NOMO-1 (cell line): ENCODE data around the gene RGR.

Source experiments
- DNase-seq, 2 experiments: peaks; one replicate each; lab custom pipeline; 2025; ENCODE audit not compliant: unreplicated experiment in 2 of 2; lab: John Stamatoyannopoulos, UW

RGR gene

GRCh38 chr10:84293171-84293570 is 48.3 kb downstream of the RGR start:
- no peak for DNase-seq

GRCh38 chr10:84293574-84294016 is 48.7 kb downstream of the RGR start:
- no peak for DNase-seq

DNA sequence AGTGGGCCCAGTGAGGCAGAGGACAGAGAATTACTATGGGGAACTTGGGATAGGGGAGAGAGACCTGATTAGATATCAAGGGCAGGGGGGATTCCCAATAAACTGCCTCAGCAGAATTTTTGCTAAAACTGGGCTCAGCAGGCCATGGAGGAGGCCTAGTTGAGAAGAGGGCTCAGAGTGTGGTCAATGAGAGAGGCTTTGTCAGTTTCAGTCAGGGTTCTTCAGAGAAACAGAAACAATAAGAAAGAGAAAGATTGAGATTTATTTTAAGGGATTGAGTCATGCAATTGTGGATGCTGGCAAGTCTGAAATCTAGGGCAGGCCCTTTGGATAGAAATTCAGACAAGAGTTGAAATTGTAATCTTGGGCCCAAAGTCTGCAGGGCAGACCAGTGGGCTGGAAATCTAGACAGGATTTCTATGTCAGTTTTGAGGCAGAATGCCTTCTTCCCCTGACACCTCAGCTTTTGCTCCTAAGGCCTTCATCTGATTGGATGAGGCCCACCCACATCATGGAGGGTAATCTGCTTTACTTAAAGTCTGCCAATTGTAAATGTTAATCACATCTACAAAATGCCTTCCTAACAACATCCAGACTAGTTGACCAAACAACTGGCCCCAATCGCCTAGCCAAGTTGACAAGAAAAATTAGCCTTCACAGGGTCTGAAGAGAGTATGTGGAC is 50.1 kb downstream of the RGR start:
- no peak for DNase-seq

- no peak for DNase-seq
These were observed 51.5 kb downstream of the RGR start for GRCh38 chr10:84296091-84296981.

GRCh38 chr10:84298057-84298456 is 53.2 kb downstream of the RGR start:
- no peak for DNase-seq

GRCh38 chr10:84302223-84302622 is 57.4 kb downstream of the RGR start:
- no peak for DNase-seq

DNA sequence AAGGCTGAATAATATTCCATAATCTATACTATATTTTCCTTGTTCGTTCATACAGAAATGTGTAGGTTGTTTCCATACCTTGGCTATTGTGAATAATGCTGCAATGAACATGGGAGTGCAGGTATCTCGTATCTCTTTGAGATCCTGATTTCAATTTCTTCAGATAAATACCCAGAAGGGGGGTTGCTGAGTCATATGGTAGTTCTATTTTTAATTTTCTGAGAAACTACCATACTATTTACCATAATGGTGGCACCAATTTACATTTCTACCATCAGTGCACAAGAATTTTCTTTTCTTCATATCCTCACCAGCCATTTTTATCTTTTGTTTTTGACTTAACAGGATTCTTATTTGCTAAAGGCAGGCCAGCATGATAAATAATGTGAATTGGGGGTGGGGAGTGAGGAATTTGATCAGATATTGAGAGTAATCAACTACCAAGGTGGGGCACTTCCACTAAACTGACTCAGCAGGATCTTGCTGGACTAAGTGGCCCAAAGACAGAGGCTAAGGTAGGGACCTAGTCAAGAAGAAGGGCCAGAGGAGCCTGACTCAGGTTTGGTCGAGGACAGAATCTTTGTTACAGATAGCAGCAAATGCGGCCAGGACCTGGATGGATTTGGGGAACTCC is 62.0 kb downstream of the RGR start:
- DNase-seq, result no peak

GRCh38 chr10:84308021-84308420 is 63.2 kb downstream of the RGR start:
- DNase-seq, result no peak

GRCh38 chr10:84308481-84309304 is 63.8 kb downstream of the RGR start:
- DNase-seq, result peak; percentile 9 to 19
